Measurements from ENCODE around the gene CHD2.

CHD2 gene

DNA sequence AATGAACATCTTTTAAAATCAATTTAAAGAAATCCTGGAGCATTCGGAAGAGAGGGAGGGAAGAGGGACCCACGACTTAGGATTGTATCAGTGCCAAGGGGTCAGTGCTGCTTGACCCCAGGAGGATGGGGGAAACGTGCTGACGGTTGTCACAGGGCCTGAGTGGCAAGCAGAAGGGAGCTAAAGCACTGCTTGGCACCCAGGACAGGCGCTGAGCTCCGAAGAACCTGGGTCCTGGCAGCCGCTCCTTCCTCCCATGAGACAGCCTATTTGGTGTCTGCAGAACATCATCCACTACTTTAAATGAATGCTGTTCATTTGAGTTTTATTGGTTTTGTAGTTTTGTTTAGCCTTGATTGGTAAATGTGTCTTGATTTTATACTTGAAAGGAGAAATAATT lies 134.4 kb downstream of the CHD2 start:
- H3K4ac ChIP-seq (ENCODE audit: low read depth in 1 of 2, low read length in 2 of 2) = no peak overlapping the region
- H3K18ac ChIP-seq (ENCODE audit: low read depth in 1 of 2, low read length in 2 of 2) = no peak overlapping the region
- peaks cover 17% of the 10 kb centered on the region for H3K4me1 ChIP-seq (ENCODE audit: control insufficient read depth, insufficient read depth, low read depth, low read length)
- H2BK15ac ChIP-seq (ENCODE audit: low read depth, poor library complexity, severe bottlenecking) = no peak overlapping the region
- H3K27ac ChIP-seq (ENCODE audit: low read length, poor library complexity, severe bottlenecking) = no peak overlapping the region
- H3K9ac ChIP-seq (ENCODE audit: low read length) = no peak overlapping the region
- no peak overlapping the region for H3K14ac ChIP-seq (ENCODE audit: low read length in 2 of 2)
- H3K79me1 ChIP-seq (replicated peaks; ENCODE audit: low read length, poor library complexity, severe bottlenecking) = peaks cover 2% of the 10 kb centered on the region
- no peak overlapping the region for H2AK5ac ChIP-seq (ENCODE audit: low read length, severe bottlenecking)
- no peak overlapping the region for H3K4me2 ChIP-seq (ENCODE audit: low read length, poor library complexity, severe bottlenecking)
- H3K4me3 ChIP-seq (ENCODE audit: insufficient read depth in 1 of 2, low read depth in 1 of 2, low read length in 2 of 2) = no peak overlapping the region
- H2BK5ac ChIP-seq (ENCODE audit: low read depth, low read length, poor library complexity, severe bottlenecking) = no peak overlapping the region
- H3K9me3 ChIP-seq (ENCODE audit: control insufficient read depth, low read length) = no peaks in the 10 kb centered on the region
- no peak for DNase-seq
- no peak overlapping the region for H3K23ac ChIP-seq (ENCODE audit: low read length in 2 of 2)
- no peak overlapping the region for H2AFZ ChIP-seq (ENCODE audit: low read depth, low read length)
- no peak overlapping the region for H2BK12ac ChIP-seq (ENCODE audit: low read length in 2 of 2)
- H3K27me3 ChIP-seq (ENCODE audit: control insufficient read depth in 1 of 2, insufficient read depth in 1 of 2, low read length in 2 of 2) = peaks cover 0 to 5% of the 10 kb centered on the region in 2 experiments
- H2BK120ac ChIP-seq (ENCODE audit: low read depth, low read length) = no peak overlapping the region
- WGBS = 77% methylated on average over 4 of the region's 7 CpGs
- H3K36me3 ChIP-seq (ENCODE audit: control insufficient read depth in 1 of 2, insufficient read depth in 2 of 2, low read depth in 1 of 2, low read length in 2 of 2) = peaks cover 0 to 2% of the 10 kb centered on the region in 2 experiments
- H4K8ac ChIP-seq (ENCODE audit: low read length) = no peak overlapping the region
- no peak overlapping the region for H4K91ac ChIP-seq (ENCODE audit: low read length)

DNA sequence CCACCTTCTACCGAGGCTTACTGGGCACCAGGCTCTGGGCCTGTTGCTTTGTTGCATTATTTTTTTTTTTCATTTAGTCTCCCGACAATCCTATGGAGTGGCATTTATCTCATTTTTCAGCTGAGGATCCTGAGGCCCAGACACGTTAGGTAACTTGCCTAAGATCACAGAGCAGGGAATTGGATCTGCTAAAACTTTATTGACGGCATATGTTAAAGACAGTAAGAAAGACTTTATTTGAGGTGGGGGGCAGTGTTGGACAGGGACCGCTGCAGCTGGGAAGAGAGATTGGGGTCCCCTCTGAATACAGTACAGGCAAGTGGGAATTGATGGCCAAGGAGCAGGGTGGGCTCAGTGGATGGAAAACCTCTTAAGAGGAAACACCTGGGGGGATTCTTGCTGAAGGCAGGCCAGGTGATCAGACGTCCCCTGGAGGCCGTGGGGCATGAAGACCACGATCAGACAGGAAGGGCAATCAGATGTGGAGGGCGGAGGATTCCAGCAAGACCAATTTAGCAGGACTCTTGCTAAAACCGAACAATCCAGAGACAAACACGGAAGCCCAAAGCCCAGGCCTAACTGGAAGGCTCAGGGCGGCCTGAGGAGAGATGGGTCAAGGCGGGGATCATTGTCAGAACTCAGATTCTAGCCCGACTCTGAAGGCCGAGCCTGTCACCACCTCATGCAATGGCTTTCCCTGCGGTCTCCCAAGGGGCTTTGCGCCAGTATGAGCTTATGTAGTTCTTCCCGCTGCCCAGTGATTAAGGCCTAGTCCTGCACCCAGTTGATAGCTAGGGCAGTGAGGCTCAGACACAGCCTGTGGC lies 135.2 kb downstream of the CHD2 start:
- no peaks in the 10 kb centered on the region for H3K79me1 ChIP-seq (replicated peaks; ENCODE audit: low read length, poor library complexity, severe bottlenecking)
- H3K4me1 ChIP-seq (ENCODE audit: control insufficient read depth, insufficient read depth, low read depth, low read length) = peaks cover 9% of the 10 kb centered on the region
- H4K8ac ChIP-seq (ENCODE audit: low read length) = no peak overlapping the region
- H4K91ac ChIP-seq (ENCODE audit: low read length) = no peak overlapping the region
- H3K4ac ChIP-seq (ENCODE audit: low read depth in 1 of 2, low read length in 2 of 2) = no peak overlapping the region
- 86% methylated on average over 18 of the region's 18 CpGs for WGBS
- no peak overlapping the region for H3K14ac ChIP-seq (ENCODE audit: low read length in 2 of 2)
- no peak overlapping the region for H2BK120ac ChIP-seq (ENCODE audit: low read depth, low read length)
- H3K36me3 ChIP-seq (ENCODE audit: control insufficient read depth in 1 of 2, insufficient read depth in 2 of 2, low read depth in 1 of 2, low read length in 2 of 2) = no peaks in the 10 kb centered on the region
- no peak overlapping the region for H3K4me3 ChIP-seq (ENCODE audit: insufficient read depth in 1 of 2, low read depth in 1 of 2, low read length in 2 of 2)
- H3K27me3 ChIP-seq (ENCODE audit: control insufficient read depth in 1 of 2, insufficient read depth in 1 of 2, low read length in 2 of 2) = peaks cover 0 to 5% of the 10 kb centered on the region in 2 experiments
- H3K23ac ChIP-seq (ENCODE audit: low read length in 2 of 2) = no peak overlapping the region
- H3K27ac ChIP-seq (ENCODE audit: low read length, poor library complexity, severe bottlenecking) = no peak overlapping the region
- no peak overlapping the region for H3K9ac ChIP-seq (ENCODE audit: low read length)
- H2BK5ac ChIP-seq (ENCODE audit: low read depth, low read length, poor library complexity, severe bottlenecking) = no peak overlapping the region
- H2AK5ac ChIP-seq (ENCODE audit: low read length, severe bottlenecking) = no peak overlapping the region
- no peak overlapping the region for H2AFZ ChIP-seq (ENCODE audit: low read depth, low read length)
- no peak overlapping the region for H2BK15ac ChIP-seq (ENCODE audit: low read depth, poor library complexity, severe bottlenecking)
- no peak for DNase-seq
- no peaks in the 10 kb centered on the region for H3K9me3 ChIP-seq (ENCODE audit: control insufficient read depth, low read length)
- no peak overlapping the region for H3K18ac ChIP-seq (ENCODE audit: low read depth in 1 of 2, low read length in 2 of 2)
- H3K4me2 ChIP-seq (ENCODE audit: low read length, poor library complexity, severe bottlenecking) = no peak overlapping the region
- no peak overlapping the region for H2BK12ac ChIP-seq (ENCODE audit: low read length in 2 of 2)

DNA sequence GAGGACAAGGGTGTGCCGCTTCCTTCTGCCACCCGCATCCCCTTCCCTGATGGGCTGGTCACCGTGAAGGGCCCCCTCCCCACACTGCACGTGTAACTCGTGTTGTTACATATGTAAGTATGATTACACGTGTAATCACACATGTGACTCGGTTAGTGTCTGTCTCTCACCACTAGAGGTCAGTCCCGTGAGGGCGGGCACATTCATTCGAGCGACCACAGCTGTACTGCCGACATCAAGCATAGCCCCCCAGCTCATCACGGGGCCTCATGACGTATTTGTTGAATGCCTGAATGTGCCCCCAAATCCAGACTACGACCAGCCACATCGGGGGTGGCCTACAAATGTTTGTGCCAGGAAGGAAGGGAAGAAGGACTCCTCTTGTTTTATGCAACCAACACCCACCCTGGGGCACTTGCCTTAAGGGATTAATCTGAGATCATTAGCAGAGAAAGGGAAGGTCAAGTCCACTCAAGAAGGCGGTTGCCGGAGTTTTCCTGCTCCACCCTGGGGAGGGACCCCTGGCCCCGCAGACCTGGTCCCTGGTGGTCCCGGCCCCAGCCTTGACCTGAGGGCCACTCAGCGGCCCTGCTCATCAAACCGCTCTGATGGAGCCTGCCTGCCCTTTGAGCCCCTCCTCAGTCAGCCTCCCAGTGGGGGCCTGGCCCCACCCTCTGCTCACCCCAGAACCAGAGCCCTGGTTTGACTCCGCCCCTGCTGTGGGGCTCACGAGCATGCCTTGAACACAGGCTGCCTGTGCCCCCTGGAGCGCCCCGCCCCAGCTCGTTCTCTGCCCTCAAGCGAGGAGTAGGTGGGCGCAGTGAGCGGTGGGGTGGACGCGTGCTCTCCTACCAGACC lies 136.1 kb downstream of the CHD2 start:
- Histone ChIP-seq H2BK5ac (ENCODE audit: low read depth, low read length, poor library complexity, severe bottlenecking) (no peak overlapping the region), H2AFZ (ENCODE audit: low read depth, low read length) (no peak overlapping the region), H3K79me1 (replicated peaks; ENCODE audit: low read length, poor library complexity, severe bottlenecking) (no peaks in the 10 kb centered on the region), H3K27ac (ENCODE audit: low read length, poor library complexity, severe bottlenecking) (no peak overlapping the region), H2BK120ac (ENCODE audit: low read depth, low read length) (no peak overlapping the region), H2BK12ac (ENCODE audit: low read length in 2 of 2) (no peak overlapping the region), H3K9ac (ENCODE audit: low read length) (no peak overlapping the region), H3K18ac (ENCODE audit: low read depth in 1 of 2, low read length in 2 of 2) (no peak overlapping the region), H3K36me3 (ENCODE audit: control insufficient read depth in 1 of 2, insufficient read depth in 2 of 2, low read depth in 1 of 2, low read length in 2 of 2) (no peaks in the 10 kb centered on the region), H3K4me3 (ENCODE audit: insufficient read depth in 1 of 2, low read depth in 1 of 2, low read length in 2 of 2) (no peak overlapping the region), H3K4ac (ENCODE audit: low read depth in 1 of 2, low read length in 2 of 2) (no peak overlapping the region), H4K8ac (ENCODE audit: low read length) (peak overlapping the region; percentile 3), H3K9me3 (ENCODE audit: control insufficient read depth, low read length) (no peaks in the 10 kb centered on the region), H3K4me2 (ENCODE audit: low read length, poor library complexity, severe bottlenecking) (no peak overlapping the region), H4K91ac (ENCODE audit: low read length) (no peak overlapping the region), H3K23ac (ENCODE audit: low read length in 2 of 2) (no peak overlapping the region), H3K27me3 (ENCODE audit: control insufficient read depth in 1 of 2, insufficient read depth in 1 of 2, low read length in 2 of 2) (peaks cover 0 to 5% of the 10 kb centered on the region in 2 experiments), H2AK5ac (ENCODE audit: low read length, severe bottlenecking) (no peak overlapping the region), H3K4me1 (ENCODE audit: control insufficient read depth, insufficient read depth, low read depth, low read length) (peaks cover 2% of the 10 kb centered on the region), H2BK15ac (ENCODE audit: low read depth, poor library complexity, severe bottlenecking) (no peak overlapping the region), H3K14ac (ENCODE audit: low read length in 2 of 2) (no peak overlapping the region)
- WGBS = 75% methylated on average over 32 of the region's 32 CpGs
- peak; percentile 46 for DNase-seq

Measured in mesenchymal stem cell (in vitro differentiated cells and primary cell).